ENCODE measurements around the gene ZNF385A.

ZNF385A gene

GRCh38 chr12:54390668-54391551 lies 6.4 kb upstream of the ZNF385A start:
- DNase-seq: no peak

- DNase-seq: no peak
Observed at GRCh38 chr12:54390176-54390667, 5.7 kb upstream of the ZNF385A start.

- no peak for DNase-seq
Observed at GRCh38 chr12:54389607-54390175, 5.2 kb upstream of the ZNF385A start.

DNA sequence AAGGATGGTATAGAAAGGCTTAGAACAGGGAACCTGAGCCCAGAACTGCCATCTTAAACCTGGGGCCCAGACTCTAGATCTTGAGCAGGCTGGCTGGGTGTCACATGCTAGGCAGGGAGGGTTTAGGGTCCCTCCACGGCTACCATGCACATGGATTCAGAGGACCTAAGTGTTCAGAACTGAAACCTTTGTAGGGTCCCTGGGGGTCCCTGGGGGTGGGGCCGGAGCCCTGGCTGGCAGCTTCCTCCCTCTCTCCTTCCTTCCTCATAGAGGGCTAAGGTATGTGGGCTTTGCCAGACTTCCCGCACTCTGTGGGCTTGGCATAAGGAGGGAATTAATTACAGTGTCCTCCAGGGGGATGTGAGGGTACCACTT lies 4.6 kb upstream of the ZNF385A start:
- DNase-seq: no peak

GRCh38 chr12:54388237-54389133 lies 4.0 kb upstream of the ZNF385A start:
- DNase-seq: no peak

DNA sequence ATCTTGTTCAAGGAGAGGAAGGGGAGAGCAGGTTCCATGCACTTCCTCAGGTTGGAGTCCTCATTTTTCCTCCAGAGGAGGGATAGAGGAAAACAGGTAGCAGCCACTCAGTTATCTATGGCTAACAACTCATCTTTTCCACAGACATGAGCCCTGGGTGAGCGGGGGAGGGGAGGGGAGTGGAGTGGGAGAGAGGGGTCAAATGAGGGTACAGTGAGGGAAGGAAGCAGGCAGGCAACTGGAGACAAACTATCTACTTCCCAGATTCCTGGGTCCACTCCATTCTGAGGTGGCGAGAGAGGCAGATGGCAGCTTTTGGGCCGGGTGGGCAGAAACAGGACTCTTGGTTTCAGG lies 2.6 kb upstream of the ZNF385A start:
- no peak for DNase-seq

GRCh38 chr12:54386403-54387113 lies 2.0 kb upstream of the ZNF385A start:
- no peak for DNase-seq

DNA sequence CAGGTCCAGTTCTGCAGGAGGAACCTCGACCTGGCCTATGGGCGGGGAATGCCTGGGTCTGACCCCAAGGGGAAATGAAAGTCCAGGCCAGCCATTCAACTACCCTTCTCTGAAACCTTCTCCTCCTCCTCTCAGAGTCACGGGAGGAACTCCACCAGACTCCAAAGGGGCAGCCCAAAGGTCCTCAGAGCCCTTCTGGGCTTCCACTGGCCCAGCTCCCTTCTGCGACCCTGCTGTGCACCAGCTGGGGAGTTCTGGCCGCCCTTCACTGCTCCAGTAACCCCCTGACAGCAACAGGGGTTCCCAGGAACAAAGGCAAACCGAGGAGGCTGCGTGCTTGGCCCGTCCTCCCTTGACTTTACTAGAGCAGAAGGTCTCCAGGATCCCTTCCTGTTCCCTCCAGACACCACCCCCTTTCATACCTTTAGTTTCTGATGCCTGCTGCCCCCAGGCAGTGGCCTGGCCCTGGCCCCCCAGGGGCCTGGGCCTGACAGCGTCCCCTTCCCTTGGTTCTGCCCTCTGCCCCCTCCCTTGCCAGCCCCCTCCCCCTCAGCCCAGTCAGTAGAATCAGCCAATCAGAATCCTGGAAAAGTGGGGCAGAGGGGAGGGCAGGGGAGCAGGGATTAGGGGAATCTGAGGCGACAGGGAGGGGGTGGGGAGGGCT lies 850 bp upstream of the ZNF385A start:
- DNase-seq: no peak

DNA sequence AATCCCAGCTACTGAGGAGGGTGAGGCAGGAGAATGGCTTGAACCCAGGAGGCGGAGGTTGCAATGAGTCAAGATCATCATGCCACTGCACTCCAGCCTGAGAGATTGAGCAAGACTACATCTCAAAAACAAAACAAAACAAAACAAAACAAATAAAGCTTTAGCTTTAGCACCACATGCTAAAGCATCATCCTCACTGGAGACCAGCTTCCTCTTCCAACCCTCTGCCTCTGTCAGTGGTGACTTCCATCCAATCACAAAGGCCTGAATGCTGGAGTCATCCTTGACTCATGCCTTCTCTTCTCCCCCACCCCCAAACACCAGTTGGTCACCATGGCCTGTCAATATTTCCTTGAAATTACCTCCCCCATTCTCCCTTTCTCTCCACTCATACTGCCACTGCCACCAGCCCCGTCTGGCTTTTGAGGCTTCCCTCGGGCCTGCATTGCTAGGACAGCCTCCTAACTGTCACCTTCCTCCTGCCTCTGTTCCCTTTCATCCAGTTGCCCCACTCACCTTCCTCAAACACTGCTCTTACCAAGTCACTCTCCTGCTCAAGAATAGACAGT lies 1.4 kb downstream of the ZNF385A start:
- no peak for DNase-seq

DNA sequence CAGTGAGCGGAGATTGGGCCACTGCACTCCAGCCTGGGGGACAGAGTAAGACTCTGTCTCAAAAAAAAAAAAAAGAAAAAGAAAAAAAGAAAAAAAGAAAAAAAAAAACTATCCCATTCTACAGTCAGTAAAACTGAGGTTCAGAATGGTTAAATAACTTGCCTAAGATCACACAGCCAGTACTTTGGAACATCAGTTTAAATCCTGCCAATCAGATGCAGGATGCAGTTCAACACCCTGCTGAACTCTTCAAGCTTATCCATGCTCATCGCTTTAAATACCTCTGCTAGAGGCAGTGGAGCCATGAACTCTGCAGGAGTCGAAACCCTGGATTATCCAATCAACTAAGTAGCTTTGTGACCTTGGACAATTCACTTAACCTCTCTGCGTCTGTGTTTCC lies 3.4 kb downstream of the ZNF385A start:
- DNase-seq: no peak

GRCh38 chr12:54379398-54380201 lies 4.9 kb downstream of the ZNF385A start:
- DNase-seq: peak; percentile 72

GRCh38 chr12:54378796-54379397 lies 5.6 kb downstream of the ZNF385A start:
- no peak for DNase-seq

DNA sequence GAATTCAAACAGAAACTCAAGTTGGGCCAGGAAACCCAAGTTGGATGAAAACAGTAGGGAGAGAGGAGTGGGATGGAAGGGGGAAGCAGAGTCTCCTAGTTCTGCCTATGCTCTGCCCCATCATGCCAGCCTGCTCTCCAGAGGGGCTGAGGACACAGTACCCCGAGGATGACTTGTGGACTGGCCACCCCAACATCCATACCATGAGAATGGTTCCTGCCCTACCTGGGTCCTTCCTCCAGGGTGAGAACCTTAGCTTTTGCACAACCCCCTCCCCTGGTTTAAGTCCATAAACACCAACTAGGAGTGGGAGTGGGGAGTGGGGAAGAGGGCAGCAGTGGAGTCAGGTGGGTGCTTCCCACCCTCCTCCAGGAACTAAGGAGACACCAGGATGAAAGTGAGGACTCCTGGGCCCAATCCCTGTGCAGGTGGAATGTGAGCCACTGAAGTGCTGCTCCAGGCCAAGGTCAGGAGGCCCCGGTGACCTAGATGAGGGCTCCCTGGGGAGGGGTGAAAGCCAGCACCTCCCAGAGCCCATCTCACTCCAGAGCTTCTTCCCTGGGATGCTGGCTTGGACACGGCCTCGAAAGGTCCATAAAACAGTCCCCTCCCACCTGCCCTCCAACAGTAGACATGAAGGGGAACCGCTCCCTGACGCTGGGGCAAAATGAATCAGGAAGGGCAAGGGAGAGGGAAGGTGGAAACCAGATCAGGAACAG lies 6.6 kb downstream of the ZNF385A start:
- DNase-seq: no peak

DNA sequence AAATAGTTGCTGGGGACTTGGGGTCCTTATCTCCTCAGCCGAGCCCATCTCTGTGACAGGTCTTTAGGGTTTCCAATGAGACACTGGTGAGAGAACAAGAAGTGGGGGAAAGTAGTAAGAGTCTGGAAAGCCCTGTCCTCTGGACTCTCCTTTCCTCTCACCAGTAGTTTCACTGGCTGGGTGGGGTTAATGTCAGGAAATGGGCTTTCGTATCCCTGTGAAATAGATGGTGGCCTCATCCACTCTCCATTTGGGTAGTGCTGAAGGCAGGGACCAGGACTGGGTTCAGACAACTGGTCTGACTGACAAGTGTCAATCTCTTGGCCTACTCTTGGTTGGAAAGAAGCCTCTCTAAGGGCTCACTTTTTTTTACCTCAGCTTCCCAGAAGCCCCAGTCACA lies 7.5 kb downstream of the ZNF385A start:
- DNase-seq: no peak

DNA sequence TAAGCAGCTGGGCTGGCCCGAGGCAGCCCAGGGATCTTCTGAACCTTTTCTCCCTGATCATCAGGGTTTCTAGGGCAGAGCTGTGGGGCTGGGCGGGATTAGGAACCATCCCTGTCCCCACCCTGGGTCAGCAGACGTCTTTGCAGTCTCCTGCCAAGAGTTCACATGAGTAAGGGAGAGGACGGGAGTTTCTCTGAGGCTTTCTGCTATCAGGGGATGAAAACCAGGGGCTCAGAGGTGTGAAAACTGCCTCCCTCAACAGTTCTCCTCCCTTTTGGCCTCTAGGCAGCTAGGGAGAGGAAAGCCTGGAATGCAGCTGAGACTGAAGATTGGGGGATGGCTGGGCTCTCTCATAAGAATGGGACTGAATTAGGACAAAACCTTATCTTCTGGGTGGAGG lies 7.9 kb downstream of the ZNF385A start:
- no peak for DNase-seq

- no peak for DNase-seq
Observed at GRCh38 chr12:54375259-54375579, 9.3 kb downstream of the ZNF385A start.

- DNase-seq: no peak
Observed at GRCh38 chr12:54374562-54375258, 9.8 kb downstream of the ZNF385A start.

- DNase-seq: no peak
Observed at GRCh38 chr12:54373649-54374561, 10.6 kb downstream of the ZNF385A start.

Measured in NCI-H446 treated with DMSO at 0.1 percent for 48 hours (cell line).